Naive thymus-derived CD4-positive, alpha-beta T cell (primary cell): Measurements from ENCODE around the gene HECTD2. TPM values are rescaled to one million over a fixed set of nuclear protein-coding genes. Genes with fewer than 3 reads are reported as not detected.
"Not testable (repeated sequence)": the region's sequence is repeated elsewhere in the genome, so short reads cannot be mapped to it uniquely, and the experiment has no call there.

ENCODE experiments used
- ATAC-seq: fragments of 150-1000 bp; cut with Tn5 transposase; 2 replicates; pipeline ENCODE4 v1.10.0; 2021; ENCODE audit warnings: mild to moderate bottlenecking, moderate library complexity
- CTCF ChIA-PET: fragments of 350-600 bp; sonication (Branson Sonifier 250); formaldehyde crosslinking; loops from one replicate; lab custom pipeline; 2021; ENCODE audit warnings: antibody characterized with exemption; lab: Charles Lee
- POLR2A ChIA-PET: fragments of 350-600 bp; sonication (Branson Sonifier 250); formaldehyde crosslinking; loops from one replicate; lab custom pipeline; 2021; ENCODE audit warnings: antibody characterized with exemption, inconsistent platforms; lab: Charles Lee
- DNase-seq, 9 donors: peaks; one replicate each; pipeline versions ENCODE4 v3.0.0 to v3.0.0-alpha.2; 2020 to 2022; ENCODE audit warnings: mixed read lengths in 1 of 9
- H3K27ac ChIP-seq: one replicate; pipeline ENCODE4 v1.7.0; 2013; ENCODE audit warnings: mild to moderate bottlenecking, low read depth, low read length, moderate library complexity
- H3K27me3 ChIP-seq, 2 donors: one replicate each; pipeline ENCODE4 v1.7.0; 2013; ENCODE audit warnings: low read length in 2 of 2, mild to moderate bottlenecking in 2 of 2, moderate library complexity in 2 of 2; ENCODE audit not compliant: control insufficient read depth in 2 of 2, insufficient read depth in 2 of 2
- H3K36me3 ChIP-seq, 3 experiments: 1 replicate in 2 of 3; 2 replicates in 1 of 3; pipeline ENCODE4 v1.7.0; 2013; ENCODE audit warnings: low read length in 3 of 3, mild to moderate bottlenecking in 3 of 3, moderate library complexity in 1 of 3; ENCODE audit not compliant: insufficient read depth in 3 of 3, control insufficient read depth in 2 of 3
- H3K4me1 ChIP-seq, 2 donors: one replicate each; pipeline ENCODE4 v1.7.0; 2013; ENCODE audit warnings: low read length in 2 of 2, mild to moderate bottlenecking in 2 of 2, moderate library complexity in 1 of 2; ENCODE audit not compliant: control insufficient read depth in 2 of 2, insufficient read depth in 2 of 2
- H3K4me3 ChIP-seq: 2 replicates; pipeline ENCODE4 v1.7.0; 2013; ENCODE audit warnings: mild to moderate bottlenecking, low read length
- H3K9me3 ChIP-seq, 3 experiments: 1 replicate in 2 of 3; 2 replicates in 1 of 3; pipeline ENCODE4 v1.7.0; 2013; ENCODE audit warnings: low read length in 3 of 3; ENCODE audit not compliant: control insufficient read depth in 2 of 3
- H3K27ac Mint-ChIP-seq, 9 donors: one replicate each; pipeline ENCODE4 v1.8.0; 2020 to 2022; ENCODE audit warnings: mixed read lengths in 9 of 9, mild to moderate bottlenecking in 8 of 9, moderate library complexity in 5 of 9, inconsistent platforms in 2 of 9
- H3K27me3 Mint-ChIP-seq, 5 donors: one replicate each; pipeline ENCODE4 v1.8.0; 2021 to 2022; ENCODE audit warnings: mixed read lengths in 5 of 5, mild to moderate bottlenecking in 1 of 5
- H3K36me3 Mint-ChIP-seq, 5 donors: one replicate each; pipeline ENCODE4 v1.8.0; 2020 to 2022; ENCODE audit warnings: mixed read lengths in 5 of 5, mild to moderate bottlenecking in 3 of 5, inconsistent platforms in 1 of 5
- H3K4me1 Mint-ChIP-seq, 7 donors: one replicate each; pipeline ENCODE4 v1.8.0; 2020 to 2022; ENCODE audit warnings: mixed read lengths in 7 of 7, mild to moderate bottlenecking in 3 of 7, inconsistent platforms in 1 of 7
- H3K4me3 Mint-ChIP-seq, 10 donors: one replicate each; pipeline ENCODE4 v1.8.0; 2020 to 2022; ENCODE audit warnings: mild to moderate bottlenecking in 10 of 10, mixed read lengths in 10 of 10, moderate library complexity in 6 of 10, inconsistent platforms in 2 of 10
- H3K9me3 Mint-ChIP-seq, 11 donors: one replicate each; pipeline ENCODE4 v1.8.0; 2020 to 2022; ENCODE audit warnings: mixed read lengths in 11 of 11, mild to moderate bottlenecking in 4 of 11, inconsistent platforms in 1 of 11, moderate library complexity in 1 of 11
- intact Hi-C, 2 donors: fragments of 100-400 bp; cut with micrococcal nuclease; formaldehyde crosslinking; loops; one replicate each; pipeline ENCODE4 v1.15.1; 2023
- polyA plus RNA-seq, 2 donors: library from polyadenylated mRNA; unstranded; fragments of 300-500 nt; fragmentation: Illumina TruSeq; gene quantifications; one replicate each; pipeline ENCODE4 v1.2.3, GENCODE V29; 2021
- total RNA-seq, 6 experiments: library from RNA in 5 of 6; stranded (reverse) in 5 of 6; gene quantifications; 1 replicate in 5 of 6; 2 replicates in 1 of 6; pipeline ENCODE4 v1.2.3 and lab custom pipeline; 2021 to 2026

HECTD2 gene
- total and polyA plus RNA-seq, 7 experiments from 2014 or later = 0.62 to 4.6 (median 1.5) TPM

GRCh38 chr10:91520661-91521060 lies 110.5 kb downstream of the HECTD2 start:
- CTCF ChIA-PET = no interaction called here

DNA sequence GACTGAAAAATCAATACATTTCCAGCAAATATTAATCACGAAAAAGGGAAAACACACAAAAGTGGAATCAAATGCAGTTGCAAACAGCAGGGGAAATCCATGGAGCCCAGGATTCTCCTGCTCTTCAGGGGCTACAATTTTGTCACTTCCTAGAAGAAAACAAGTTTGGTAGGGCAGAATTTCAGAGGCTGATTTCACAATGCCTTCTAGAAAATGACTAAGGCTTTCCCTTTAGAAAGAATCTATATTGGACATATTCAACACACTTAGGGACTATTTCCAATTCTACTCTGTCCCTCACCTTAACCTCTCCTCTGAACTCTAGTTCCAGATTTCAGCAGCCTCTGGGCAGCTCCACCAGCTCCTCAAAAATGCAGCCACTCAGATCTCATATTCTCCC lies 111.3 kb downstream of the HECTD2 start:
- H3K4me1 ChIP-seq = no peaks in the 10 kb centered on the region
- peaks cover 0 to 4% (median 0%) of the 10 kb centered on the region in 5 donors for H3K36me3 Mint-ChIP-seq
- intact Hi-C loops = no loop called here
- H3K9me3 ChIP-seq = no peaks in the 10 kb centered on the region
- ATAC-seq (no peak), DNase-seq (no peak)
- no peak overlapping the region for H3K4me3 Mint-ChIP-seq
- no peak overlapping the region for H3K27ac Mint-ChIP-seq
- ChIA-PET POLR2A (no interaction called here), CTCF (no interaction called here)
- H3K27me3 Mint-ChIP-seq = peaks cover 2 to 19% (median 6%) of the 10 kb centered on the region in 5 donors
- no peak overlapping the region for H3K4me3 ChIP-seq
- peaks cover 0 to 7% (median 0%) of the 10 kb centered on the region in 11 donors for H3K9me3 Mint-ChIP-seq
- H3K27me3 ChIP-seq = no peaks in the 10 kb centered on the region
- no peak overlapping the region for H3K27ac ChIP-seq
- H3K36me3 ChIP-seq = no peaks in the 10 kb centered on the region
- peaks cover 0 to 6% (median 0%) of the 10 kb centered on the region in 7 donors for H3K4me1 Mint-ChIP-seq

More at GRCh38 chr10:91520661-91521060, 110.5 kb downstream of the HECTD2 start:
- intact Hi-C loops = no loop called here
- Mint-ChIP-seq H3K27me3 (peaks cover 2 to 13% (median 6%) of the 10 kb centered on the region in 5 donors), H3K9me3 (peaks cover 0 to 7% (median 0%) of the 10 kb centered on the region in 11 donors), H3K4me1 (peaks cover 0 to 6% (median 0%) of the 10 kb centered on the region in 7 donors), H3K27ac (no peak overlapping the region), H3K4me3 (no peak overlapping the region), H3K36me3 (peaks cover 0 to 4% (median 0%) of the 10 kb centered on the region in 5 donors)
- Histone ChIP-seq H3K4me1 (no peaks in the 10 kb centered on the region), H3K27me3 (no peaks in the 10 kb centered on the region), H3K4me3 (no peak overlapping the region), H3K27ac (no peak overlapping the region), H3K36me3 (no peaks in the 10 kb centered on the region), H3K9me3 (no peaks in the 10 kb centered on the region)
- DNase-seq (no peak), ATAC-seq (no peak)
- POLR2A ChIA-PET = no interaction called here

GRCh38 chr10:91525896-91526712 lies 116.0 kb downstream of the HECTD2 start:
- POLR2A ChIA-PET = no interaction called here

GRCh38 chr10:91528080-91528479 lies 117.9 kb downstream of the HECTD2 start:
- H3K27ac Mint-ChIP-seq = no peak overlapping the region
- H3K4me1 Mint-ChIP-seq = peaks cover 0 to 5% (median 0%) of the 10 kb centered on the region in 7 donors
- no peak overlapping the region for H3K27ac ChIP-seq
- no peak for ATAC-seq
- no peak for DNase-seq
- no peaks in the 10 kb centered on the region for H3K4me1 ChIP-seq
- ChIA-PET CTCF (no interaction called here), POLR2A (no interaction called here)
- H3K4me3 Mint-ChIP-seq = no peak overlapping the region
- H3K9me3 ChIP-seq = no peaks in the 10 kb centered on the region
- no peaks in the 10 kb centered on the region for H3K27me3 ChIP-seq
- H3K36me3 Mint-ChIP-seq = no peaks in the 10 kb centered on the region
- H3K27me3 Mint-ChIP-seq = peaks cover 5 to 30% (median 14%) of the 10 kb centered on the region in 5 donors
- H3K36me3 ChIP-seq = no peaks in the 10 kb centered on the region
- peaks cover 0 to 3% (median 0%) of the 10 kb centered on the region in 11 donors for H3K9me3 Mint-ChIP-seq
- intact Hi-C loops = no loop called here
- no peak overlapping the region for H3K4me3 ChIP-seq

More at GRCh38 chr10:91525896-91526712, 116.0 kb downstream of the HECTD2 start:
- H3K4me3 ChIP-seq = no peak overlapping the region
- DNase-seq = no peak
- H3K27me3 Mint-ChIP-seq = peaks cover 2 to 28% (median 12%) of the 10 kb centered on the region in 5 donors
- H3K36me3 Mint-ChIP-seq = no peaks in the 10 kb centered on the region
- H3K27ac ChIP-seq = no peak overlapping the region
- no peak overlapping the region for H3K4me3 Mint-ChIP-seq
- H3K36me3 ChIP-seq = no peaks in the 10 kb centered on the region
- CTCF ChIA-PET = no interaction called here
- no peaks in the 10 kb centered on the region for H3K9me3 ChIP-seq
- intact Hi-C loops = no loop called here
- H3K4me1 Mint-ChIP-seq = peaks cover 0 to 6% (median 0%) of the 10 kb centered on the region in 7 donors
- no peaks in the 10 kb centered on the region for H3K4me1 ChIP-seq
- peaks cover 0 to 2% (median 0%) of the 10 kb centered on the region in 11 donors for H3K9me3 Mint-ChIP-seq
- no peak overlapping the region for H3K27ac Mint-ChIP-seq
- no peaks in the 10 kb centered on the region for H3K27me3 ChIP-seq
- ATAC-seq = no peak

DNA sequence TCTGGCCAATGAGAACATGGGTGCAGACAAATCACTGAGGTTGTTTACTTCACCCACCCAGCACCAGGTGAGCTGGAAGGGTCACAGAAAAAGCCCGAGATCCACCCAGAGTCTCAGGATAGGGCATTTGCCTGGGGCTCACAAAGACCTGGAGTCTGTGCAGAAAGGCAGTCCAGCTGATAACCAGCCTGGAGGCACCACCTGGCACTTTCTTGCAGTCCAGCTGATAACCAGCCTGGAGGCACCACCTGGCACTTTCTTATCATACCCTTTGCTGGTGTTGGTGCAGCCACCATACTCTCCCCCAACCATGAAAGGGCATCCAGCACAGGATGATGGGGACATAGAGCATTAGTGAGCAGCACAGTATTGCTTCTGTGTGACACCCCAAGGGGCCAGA lies 118.6 kb downstream of the HECTD2 start:
- Mint-ChIP-seq H3K27me3 (peaks cover 5 to 30% (median 14%) of the 10 kb centered on the region in 5 donors), H3K4me3 (no peak overlapping the region), H3K9me3 (peaks cover 0 to 3% (median 0%) of the 10 kb centered on the region in 11 donors), H3K36me3 (no peaks in the 10 kb centered on the region), H3K4me1 (peaks cover 0 to 5% (median 0%) of the 10 kb centered on the region in 7 donors), H3K27ac (no peak overlapping the region)
- ATAC-seq (no peak), DNase-seq (no peak)
- ChIA-PET POLR2A (no interaction called here), CTCF (no interaction called here)
- Histone ChIP-seq H3K9me3 (no peaks in the 10 kb centered on the region), H3K27ac (no peak overlapping the region), H3K27me3 (no peaks in the 10 kb centered on the region), H3K4me3 (no peak overlapping the region), H3K4me1 (no peaks in the 10 kb centered on the region), H3K36me3 (no peaks in the 10 kb centered on the region)
- intact Hi-C loops = no loop called here

DNA sequence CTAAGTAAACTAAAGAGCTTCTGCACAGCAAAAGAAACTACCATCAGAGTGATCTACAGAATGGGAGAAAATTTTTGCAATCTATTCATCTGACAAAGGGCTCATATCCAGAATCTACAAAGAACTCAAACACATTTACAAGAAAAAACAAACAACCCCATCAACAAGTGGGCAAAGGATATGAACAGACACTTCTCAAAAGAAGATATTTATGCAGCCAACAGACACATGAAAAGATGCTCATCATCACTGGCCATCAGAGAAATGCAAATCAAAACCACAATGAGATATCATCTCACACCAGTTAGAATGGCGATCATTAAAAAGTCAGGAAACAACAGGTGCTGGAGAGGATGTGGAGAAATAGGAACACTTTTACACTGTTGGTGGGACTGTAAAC lies 124.6 kb downstream of the HECTD2 start:
- ATAC-seq = not testable (repeated sequence)

More for the DNA sequence above, 124.6 kb downstream of the HECTD2 start:
- H3K36me3 ChIP-seq, H3K4me1 ChIP-seq, H3K4me1 Mint-ChIP-seq, H3K4me3 ChIP-seq, DNase-seq, H3K27ac ChIP-seq, H3K27ac Mint-ChIP-seq, CTCF ChIA-PET, intact Hi-C loops, H3K36me3 Mint-ChIP-seq, H3K9me3 ChIP-seq, H3K4me3 Mint-ChIP-seq, POLR2A ChIA-PET, H3K27me3 ChIP-seq: not testable (repeated sequence)
- Mint-ChIP-seq H3K9me3 (peaks cover 0 to 11% (median 2%) of the 10 kb centered on the region in 11 donors), H3K27me3 (peaks cover under 1 to 20% (median 15%) of the 10 kb centered on the region in 5 donors)
